ENCODE measurements around the gene KRT39. TPM values are rescaled to one million over a fixed set of nuclear protein-coding genes. Genes with fewer than 3 reads are reported as not detected.
A peak's percentile ranks its signal among the peaks of the same experiment; 100 is the strongest.

The KRT39 gene
- total RNA-seq, 3 donors from 2014 or later, result 0.52 TPM; not detected in 2

GRCh38 chr17:40993839-40994238, 27.1 kb upstream of the KRT39 start, which contains the start of gene KRTAP3-3:
Gene KRTAP3-3, minus strand, starts transcription at chr17:40994164. Its CDS starts 67 bp downstream, at chr17:40994097.
- H3K36me3 ChIP-seq (ENCODE audit: low read depth), result no peaks in the 10 kb centered on the region
- TF ChIP-seq, protein P1, sequence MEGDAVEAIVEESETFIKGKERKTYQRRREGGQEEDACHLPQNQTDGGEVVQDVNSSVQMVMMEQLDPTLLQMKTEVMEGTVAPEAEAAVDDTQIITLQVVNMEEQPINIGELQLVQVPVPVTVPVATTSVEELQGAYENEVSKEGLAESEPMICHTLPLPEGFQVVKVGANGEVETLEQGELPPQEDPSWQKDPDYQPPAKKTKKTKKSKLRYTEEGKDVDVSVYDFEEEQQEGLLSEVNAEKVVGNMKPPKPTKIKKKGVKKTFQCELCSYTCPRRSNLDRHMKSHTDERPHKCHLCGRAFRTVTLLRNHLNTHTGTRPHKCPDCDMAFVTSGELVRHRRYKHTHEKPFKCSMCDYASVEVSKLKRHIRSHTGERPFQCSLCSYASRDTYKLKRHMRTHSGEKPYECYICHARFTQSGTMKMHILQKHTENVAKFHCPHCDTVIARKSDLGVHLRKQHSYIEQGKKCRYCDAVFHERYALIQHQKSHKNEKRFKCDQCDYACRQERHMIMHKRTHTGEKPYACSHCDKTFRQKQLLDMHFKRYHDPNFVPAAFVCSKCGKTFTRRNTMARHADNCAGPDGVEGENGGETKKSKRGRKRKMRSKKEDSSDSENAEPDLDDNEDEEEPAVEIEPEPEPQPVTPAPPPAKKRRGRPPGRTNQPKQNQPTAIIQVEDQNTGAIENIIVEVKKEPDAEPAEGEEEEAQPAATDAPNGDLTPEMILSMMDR (IDR thresholded peaks at IDR 0.05), result no peak
- DNase-seq (no peak), ATAC-seq (no peak)
- H3K9me3 ChIP-seq, result no peaks in the 10 kb centered on the region
- H3K4me1 ChIP-seq (ENCODE audit: low read depth), result no peaks in the 10 kb centered on the region
- no peak within 1 kb of the TSS for H3K4me3 ChIP-seq
- intact Hi-C loops (cut with DNase I, micrococcal nuclease), result no loop called here

DNA sequence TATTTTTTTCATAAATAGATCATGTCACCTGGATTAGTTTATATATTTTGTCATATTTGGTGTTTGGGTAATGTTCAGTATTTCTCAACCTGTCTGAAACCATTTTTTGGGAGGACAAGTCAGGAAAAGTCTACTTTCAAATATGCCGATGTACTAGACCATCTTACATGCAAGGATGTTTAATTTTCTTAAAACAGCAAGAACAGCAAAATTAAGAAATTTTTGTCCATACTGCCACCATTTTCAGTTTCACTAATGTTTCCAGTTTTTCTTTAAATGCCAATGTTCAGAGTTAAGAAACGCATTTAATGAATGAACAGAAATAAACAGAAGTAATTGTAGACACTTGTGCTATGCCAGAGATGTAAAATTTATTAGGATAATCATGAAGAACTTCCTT, 26.3 kb upstream of the KRT39 start:
- intact Hi-C loops (cut with DNase I, micrococcal nuclease), result no loop called here
- Histone ChIP-seq H3K36me3 (ENCODE audit: low read depth) (no peaks in the 10 kb centered on the region), H3K4me1 (ENCODE audit: low read depth) (no peaks in the 10 kb centered on the region), H3K4me3 (no peak overlapping the region), H3K9me3 (no peaks in the 10 kb centered on the region)
- no peak for DNase-seq
- ATAC-seq, result no peak
- TF ChIP-seq, protein P1 (IDR thresholded peaks at IDR 0.05), result no peak

DNA sequence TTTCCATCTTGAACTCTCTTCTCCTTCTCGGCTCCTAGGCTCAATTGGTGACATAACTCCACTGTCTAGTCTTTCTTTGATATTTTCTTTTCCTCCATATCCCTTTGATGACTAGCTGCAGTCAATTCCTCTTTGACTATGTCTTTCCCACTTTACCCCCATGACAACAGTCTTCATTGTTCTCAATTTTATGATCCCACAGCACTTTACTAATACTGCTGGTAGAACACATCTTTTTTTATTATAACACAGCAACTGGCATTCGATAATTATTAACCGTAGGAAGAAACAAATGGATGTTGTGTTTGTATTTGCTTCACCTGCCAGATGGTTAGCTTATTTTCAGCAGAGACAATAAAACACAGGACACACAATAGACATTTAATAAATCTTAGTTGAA, 25.9 kb upstream of the KRT39 start:
- Histone ChIP-seq H3K36me3 (ENCODE audit: low read depth) (no peaks in the 10 kb centered on the region), H3K4me3 (no peak overlapping the region), H3K9me3 (no peaks in the 10 kb centered on the region), H3K4me1 (ENCODE audit: low read depth) (no peaks in the 10 kb centered on the region)
- TF ChIP-seq, protein P1 (IDR thresholded peaks at IDR 0.05), result no peak
- ATAC-seq (peak; percentile 62), DNase-seq (no peak)
- intact Hi-C loops (cut with DNase I, micrococcal nuclease), result no loop called here

GRCh38 chr17:40986920-40987319, 20.2 kb upstream of the KRT39 start:
- no peak for ATAC-seq
- intact Hi-C loops (cut with DNase I, micrococcal nuclease), result no loop called here
- Histone ChIP-seq H3K4me1 (ENCODE audit: low read depth) (no peaks in the 10 kb centered on the region), H3K36me3 (ENCODE audit: low read depth) (no peaks in the 10 kb centered on the region), H3K9me3 (no peaks in the 10 kb centered on the region), H3K4me3 (no peak overlapping the region)
- TF ChIP-seq, protein P1 (IDR thresholded peaks at IDR 0.05), result no peak
- no peak for DNase-seq

DNA sequence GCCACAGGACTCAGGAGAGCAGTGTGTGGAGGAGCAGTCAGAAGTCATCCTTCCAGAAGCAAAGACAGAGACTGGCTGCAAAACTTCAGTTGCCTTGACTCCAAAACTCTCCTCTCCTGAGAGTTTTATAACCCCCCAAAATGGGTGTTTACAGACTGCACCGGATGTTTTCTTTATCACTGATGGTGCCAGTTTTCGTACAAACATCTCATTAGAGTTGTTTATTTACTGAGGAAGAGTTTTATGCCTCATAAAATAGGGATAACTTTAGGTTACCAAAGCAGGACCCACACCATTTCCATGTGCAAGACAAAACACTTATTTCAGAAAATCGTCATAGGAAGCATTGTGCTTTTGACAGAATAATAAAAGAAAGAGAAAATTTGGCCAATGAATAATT, 17.5 kb upstream of the KRT39 start, which contains the start of gene KRT40:
Gene KRT40 (minus strand): TSS at position 101 of the 400 bp plus-strand sequence. CDS start 53 bp downstream, at position 48.
- Histone ChIP-seq H3K9me3 (no peaks in the 10 kb centered on the region), H3K36me3 (ENCODE audit: low read depth) (no peaks in the 10 kb centered on the region), H3K4me1 (ENCODE audit: low read depth) (no peaks in the 10 kb centered on the region), H3K4me3 (no peak within 1 kb of the TSS)
- intact Hi-C loops (cut with DNase I, micrococcal nuclease), result no loop called here
- no peak for ATAC-seq
- TF ChIP-seq, protein P1 (IDR thresholded peaks at IDR 0.05), result no peak
- no peak for DNase-seq

DNA sequence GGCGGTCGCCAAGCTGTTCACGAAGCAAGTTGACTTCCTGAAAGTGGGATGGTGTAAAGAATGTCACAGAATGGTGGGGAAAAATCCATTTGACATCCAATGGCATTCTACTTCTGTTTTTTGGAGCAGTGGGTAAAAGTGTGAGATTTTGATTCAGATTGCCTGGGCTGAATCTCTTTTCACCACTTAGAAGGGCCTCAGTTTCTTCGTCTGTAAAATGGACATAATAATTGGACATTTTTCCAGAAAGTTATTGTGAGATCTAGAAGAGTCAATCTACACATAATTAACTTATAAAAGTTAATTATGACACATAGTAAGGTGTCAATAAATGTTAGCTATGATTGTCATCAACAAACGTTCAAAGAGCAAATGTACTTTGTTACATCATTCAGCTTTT, 14.4 kb upstream of the KRT39 start:
- no peaks in the 10 kb centered on the region for H3K9me3 ChIP-seq
- DNase-seq (no peak), ATAC-seq (no peak)
- intact Hi-C loops (cut with DNase I, micrococcal nuclease), result no loop called here
- H3K4me3 ChIP-seq, result no peak overlapping the region
- TF ChIP-seq, protein P1 (IDR thresholded peaks at IDR 0.05), result no peak
- H3K4me1 ChIP-seq (ENCODE audit: low read depth), result no peaks in the 10 kb centered on the region
- no peaks in the 10 kb centered on the region for H3K36me3 ChIP-seq (ENCODE audit: low read depth)
